Upper lobe of left lung (tissue), 4 donors: Measurements from ENCODE around the gene FETUB.

Experiments used
- EP300 ChIP-seq, 4 donors: sonication (generic); formaldehyde crosslinking; IDR thresholded peaks; one replicate each; pipeline ENCODE4 v1.5.1; 2017; ENCODE audit warnings: antibody characterized with exemption in 4 of 4, control low read depth in 2 of 4
- POLR2AphosphoS5 ChIP-seq, 2 donors: sonication (generic); formaldehyde crosslinking; IDR thresholded peaks; one replicate each; pipeline ENCODE4 v1.5.1; 2017; ENCODE audit warnings: antibody characterized with exemption in 2 of 2
- TF ChIP-seq, protein P1 (sequence below), 6 experiments: fragments of 450-650 bp in 4 of 6; fragments of 200-600 bp in 2 of 6; sonication (generic) in 2 of 6; IDR thresholded peaks; one replicate each; pipeline ENCODE4 v1.5.1; 2016 to 2019; ENCODE audit warnings: antibody characterized with exemption in 6 of 6

DNA sequence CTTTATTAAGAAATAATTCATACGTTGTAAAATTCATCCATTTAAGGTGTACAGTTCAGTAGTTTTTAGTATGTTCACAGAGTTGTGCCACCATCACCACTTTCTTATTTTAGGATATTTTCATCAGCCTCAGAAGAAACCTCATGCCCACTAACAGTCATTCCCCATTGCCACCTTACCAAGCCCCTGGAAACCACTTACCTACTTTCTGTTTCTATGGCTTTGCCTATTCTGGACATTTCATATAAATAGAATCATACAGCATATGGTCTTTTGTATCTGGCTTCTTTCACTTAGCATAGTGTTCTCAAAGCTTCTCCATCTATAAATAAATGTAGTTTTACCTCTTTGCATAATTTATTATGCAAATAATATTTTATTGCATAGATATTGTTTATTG is 6.6 kb downstream of the FETUB start:
- TF ChIP-seq, protein P1, sequence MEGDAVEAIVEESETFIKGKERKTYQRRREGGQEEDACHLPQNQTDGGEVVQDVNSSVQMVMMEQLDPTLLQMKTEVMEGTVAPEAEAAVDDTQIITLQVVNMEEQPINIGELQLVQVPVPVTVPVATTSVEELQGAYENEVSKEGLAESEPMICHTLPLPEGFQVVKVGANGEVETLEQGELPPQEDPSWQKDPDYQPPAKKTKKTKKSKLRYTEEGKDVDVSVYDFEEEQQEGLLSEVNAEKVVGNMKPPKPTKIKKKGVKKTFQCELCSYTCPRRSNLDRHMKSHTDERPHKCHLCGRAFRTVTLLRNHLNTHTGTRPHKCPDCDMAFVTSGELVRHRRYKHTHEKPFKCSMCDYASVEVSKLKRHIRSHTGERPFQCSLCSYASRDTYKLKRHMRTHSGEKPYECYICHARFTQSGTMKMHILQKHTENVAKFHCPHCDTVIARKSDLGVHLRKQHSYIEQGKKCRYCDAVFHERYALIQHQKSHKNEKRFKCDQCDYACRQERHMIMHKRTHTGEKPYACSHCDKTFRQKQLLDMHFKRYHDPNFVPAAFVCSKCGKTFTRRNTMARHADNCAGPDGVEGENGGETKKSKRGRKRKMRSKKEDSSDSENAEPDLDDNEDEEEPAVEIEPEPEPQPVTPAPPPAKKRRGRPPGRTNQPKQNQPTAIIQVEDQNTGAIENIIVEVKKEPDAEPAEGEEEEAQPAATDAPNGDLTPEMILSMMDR (IDR thresholded peaks at IDR 0.05) = no peak
- no peak for TF ChIP-seq EP300 (IDR thresholded peaks at IDR 0.05)
- TF ChIP-seq POLR2AphosphoS5 (IDR thresholded peaks at IDR 0.05) = no peak
